PFSK-1 (cell line): ENCODE results near the gene SLC6A11.

Experiments used
- FOXP2 ChIP-seq: optimal IDR thresholded peaks from 2 replicates; pipeline ENCODE3; 2011; ENCODE audit warnings: borderline replicate concordance, control low read depth, inconsistent platforms; ENCODE audit not compliant: insufficient read depth; ENCODE audit errors: extremely low read length, extremely low read depth
- POLR2AphosphoS5 ChIP-seq: IDR thresholded peaks from 2 replicates; pipeline ENCODE4 v1.6.1; 2012; ENCODE audit warnings: low read depth, mild to moderate bottlenecking, control low read depth, low read length, moderate library complexity
- REST ChIP-seq, 2 experiments: IDR thresholded peaks; 2 replicates each; pipeline versions ENCODE4 v1.6.1 to v1.8.0; 2011 to 2012; ENCODE audit warnings: low read depth in 2 of 2, low read length in 2 of 2, control low read depth in 1 of 2, inconsistent platforms in 1 of 2, mild to moderate bottlenecking in 1 of 2, moderate library complexity in 1 of 2; ENCODE audit not compliant: insufficient read depth in 1 of 2
- SIN3A ChIP-seq: IDR thresholded peaks from 2 replicates; pipeline ENCODE4 v1.6.1; 2012; ENCODE audit warnings: mild to moderate bottlenecking, low read length, moderate library complexity, borderline replicate concordance; ENCODE audit not compliant: insufficient read depth
- TAF1 ChIP-seq: IDR thresholded peaks from 2 replicates; pipeline ENCODE4 v1.6.1; 2012; ENCODE audit warnings: low read length, control low read depth, borderline replicate concordance; ENCODE audit not compliant: insufficient read depth

The SLC6A11 gene

GRCh38 chr3:10986592-10986991 lies 170.6 kb downstream of the SLC6A11 start:
- TF ChIP-seq SIN3A (no peak), POLR2AphosphoS5 (no peak), FOXP2 (no peak)

- TF ChIP-seq POLR2AphosphoS5 (no peak), REST (IDR thresholded peaks at IDR 0.05; ENCODE audit: insufficient read depth in 1 of 2, low read depth in 2 of 2, low read length in 2 of 2) (no peak), TAF1 (no peak), SIN3A (no peak), FOXP2 (no peak)
These were observed 172.1 kb downstream of the SLC6A11 start for GRCh38 chr3:10988001-10988665.

- TF ChIP-seq TAF1 (no peak), SIN3A (no peak), REST (IDR thresholded peaks at IDR 0.05; ENCODE audit: insufficient read depth in 1 of 2, low read depth in 2 of 2, low read length in 2 of 2) (no peak), POLR2AphosphoS5 (no peak), FOXP2 (no peak)
These were observed 173.0 kb downstream of the SLC6A11 start for GRCh38 chr3:10988991-10989484.
